Measurements from ENCODE around the gene GPSM1.

The GPSM1 gene

GRCh38 chr9:136361754-136362449, 34.6 kb downstream of the GPSM1 start:
- no peak for DNase-seq

- DNase-seq = no peak
Measured at GRCh38 chr9:136362450-136362784, 35.1 kb downstream of the GPSM1 start.

- DNase-seq = peak; percentile 93
Measured at GRCh38 chr9:136363106-136363948, 36.0 kb downstream of the GPSM1 start, which contains the start of gene DNLZ. DNLZ (minus strand) TSS chr9:136363744; CDS start chr9:136363714, 30 bp downstream.

GRCh38 chr9:136363949-136364748, 36.8 kb downstream of the GPSM1 start:
- no peak for DNase-seq

GRCh38 chr9:136364942-136365774, 37.8 kb downstream of the GPSM1 start:
- DNase-seq = no peak

- DNase-seq = no peak
Measured at GRCh38 chr9:136365775-136366222, 38.5 kb downstream of the GPSM1 start.

- no peak for DNase-seq
Measured at GRCh38 chr9:136366826-136367225, 39.5 kb downstream of the GPSM1 start.

GRCh38 chr9:136367296-136368145, 40.2 kb downstream of the GPSM1 start:
- DNase-seq = no peak

GRCh38 chr9:136368190-136368589, 40.9 kb downstream of the GPSM1 start:
- DNase-seq = no peak

- no peak for DNase-seq
Measured at GRCh38 chr9:136370037-136370436, 42.7 kb downstream of the GPSM1 start.

- no peak for DNase-seq
Measured at GRCh38 chr9:136370687-136371532, 43.6 kb downstream of the GPSM1 start.

GRCh38 chr9:136371533-136371880, 44.2 kb downstream of the GPSM1 start:
- DNase-seq = no peak

GRCh38 chr9:136372006-136372405, 44.7 kb downstream of the GPSM1 start:
- DNase-seq = no peak

GRCh38 chr9:136372561-136373299, 45.4 kb downstream of the GPSM1 start:
- peak; percentile 66 for DNase-seq

- no peak for DNase-seq
Measured at GRCh38 chr9:136373300-136374182, 46.2 kb downstream of the GPSM1 start, which contains the start of gene CARD9. CARD9 (minus strand) TSS chr9:136373669; CDS start chr9:136372078, 1,591 bp downstream.

- DNase-seq = no peak
Measured at GRCh38 chr9:136374183-136374575, 46.8 kb downstream of the GPSM1 start.

- no peak for DNase-seq
Measured at GRCh38 chr9:136375096-136375495, 47.8 kb downstream of the GPSM1 start.

- no peak for DNase-seq
Measured at GRCh38 chr9:136376457-136376856, 49.1 kb downstream of the GPSM1 start.
